GM12878 (cell line): ENCODE data around the gene RILPL2.

Source experiments
- EP300 ChIP-seq, 2 experiments: fragments of 150-350 bp in 1 of 2; IDR thresholded peaks; 2 replicates each; pipeline ENCODE4 v1.6.1; 2011 to 2012; ENCODE audit warnings: low read depth in 2 of 2, low read length in 2 of 2, borderline replicate concordance in 1 of 2, improper control_type of control experiment in 1 of 2, inconsistent platforms in 1 of 2; ENCODE audit not compliant: control insufficient read depth in 1 of 2
- EZH2 ChIP-seq: IDR thresholded peaks from 2 replicates; pipeline ENCODE4 v1.6.1; 2012; ENCODE audit warnings: low read depth, mild to moderate bottlenecking, control low read depth, inconsistent platforms, low read length, borderline replicate concordance; ENCODE audit not compliant: control insufficient read depth
- MAX ChIP-seq: IDR thresholded peaks from 2 replicates; pipeline ENCODE4 v1.6.1; 2012; ENCODE audit warnings: low read depth, low read length, improper control_type of control experiment
- NFYA ChIP-seq: IDR thresholded peaks from 2 replicates; pipeline ENCODE4 v1.6.1; 2011; ENCODE audit warnings: low read depth, mild to moderate bottlenecking, low read length, improper control_type of control experiment, borderline replicate concordance
- NFYB ChIP-seq: IDR thresholded peaks from 2 replicates; pipeline ENCODE4 v1.6.1; 2011; ENCODE audit warnings: low read depth, mild to moderate bottlenecking, low read length, improper control_type of control experiment, moderate library complexity; ENCODE audit not compliant: insufficient read depth
- NR2C2 ChIP-seq: IDR thresholded peaks from 2 replicates; pipeline ENCODE4 v1.6.1; 2011; ENCODE audit warnings: borderline replicate concordance, low read depth; ENCODE audit not compliant: control insufficient read depth, insufficient read length
- POLR2A ChIP-seq: IDR thresholded peaks from 2 replicates; pipeline ENCODE4 v1.6.1; 2011; ENCODE audit warnings: low read depth, mild to moderate bottlenecking, low read length
- SPI1 ChIP-seq: IDR thresholded peaks from 2 replicates; pipeline ENCODE4 v1.6.1; 2011; ENCODE audit warnings: low read depth, mild to moderate bottlenecking, low read length, moderate library complexity, borderline replicate concordance; ENCODE audit not compliant: insufficient read depth
- SRF ChIP-seq, 2 experiments: IDR thresholded peaks; 2 replicates each; pipeline ENCODE4 v1.6.1; 2011; ENCODE audit warnings: low read depth in 2 of 2, low read length in 2 of 2, mild to moderate bottlenecking in 1 of 2, moderate library complexity in 1 of 2
- ZBTB11 ChIP-seq: fragments of 450-650 bp; formaldehyde crosslinking; IDR thresholded peaks from 2 replicates; pipeline ENCODE4 v1.5.0; 2022; ENCODE audit warnings: mild to moderate bottlenecking, missing genetic modification characterization
- TF ChIP-seq, protein P1 (sequence below): fragments of 450-650 bp; IDR thresholded peaks from 2 replicates; pipeline ENCODE4 v1.6.1; 2016; ENCODE audit warnings: mild to moderate bottlenecking
- TF ChIP-seq, protein P2 (sequence below): IDR thresholded peaks from 2 replicates; pipeline ENCODE4 v1.6.1; 2012; ENCODE audit warnings: low read length, inconsistent platforms
- TF ChIP-seq, protein P3 (sequence below), 3 experiments: IDR thresholded peaks in 2 of 3; conservative IDR thresholded peaks in 1 of 3; 2 replicates each; pipeline ENCODE4 v1.5.1; 2011; ENCODE audit warnings: low read depth in 3 of 3, low read length in 3 of 3, mild to moderate bottlenecking in 3 of 3, control low read depth in 2 of 3, moderate library complexity in 2 of 3, inconsistent platforms in 1 of 3, mixed read lengths in 1 of 3; ENCODE audit not compliant: control insufficient read depth in 2 of 3, insufficient read depth in 1 of 3; ENCODE audit errors: extremely low read depth in 1 of 3
- TF ChIP-seq, protein P4 (sequence below): IDR thresholded peaks from 2 replicates; pipeline ENCODE4 v1.6.1; 2011; ENCODE audit warnings: low read depth, mild to moderate bottlenecking, low read length, moderate library complexity, borderline replicate concordance; ENCODE audit errors: extremely low read depth

DNA sequence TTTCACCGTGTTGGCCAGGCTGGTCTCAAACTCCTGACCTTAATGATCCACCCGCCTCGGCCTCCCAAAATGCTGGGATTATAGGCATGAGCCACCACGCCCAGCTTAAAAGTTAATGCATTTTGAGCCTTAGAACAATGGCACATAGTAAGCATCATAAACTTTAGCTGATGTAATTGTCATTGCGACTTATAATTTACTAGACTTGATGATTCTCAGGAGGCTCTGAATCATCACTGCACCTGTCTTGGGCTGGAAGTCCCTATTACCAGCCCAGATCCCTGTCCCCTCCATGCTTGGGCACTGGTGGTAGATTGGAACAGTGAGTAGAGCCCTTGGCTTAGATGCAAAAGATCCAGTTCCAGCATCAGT lies 26.5 kb downstream of the RILPL2 start:
- TF ChIP-seq NFYA (no peak), POLR2A (no peak; the same call in 1 of the 2 replicates), NR2C2 (no peak), EZH2 (no peak), EP300 (IDR thresholded peaks at IDR 0.05; ENCODE audit: borderline replicate concordance in 1 of 2, control insufficient read depth in 1 of 2, low read depth in 2 of 2, low read length in 2 of 2) (no peak), ZBTB11 (CRISPR knock-in tag) (no peak), SRF (IDR thresholded peaks at IDR 0.05; ENCODE audit: low read depth in 2 of 2, low read length in 2 of 2) (no peak), NFYB (no peak), SPI1 (no peak), MAX (no peak)
- TF ChIP-seq, protein P1, sequence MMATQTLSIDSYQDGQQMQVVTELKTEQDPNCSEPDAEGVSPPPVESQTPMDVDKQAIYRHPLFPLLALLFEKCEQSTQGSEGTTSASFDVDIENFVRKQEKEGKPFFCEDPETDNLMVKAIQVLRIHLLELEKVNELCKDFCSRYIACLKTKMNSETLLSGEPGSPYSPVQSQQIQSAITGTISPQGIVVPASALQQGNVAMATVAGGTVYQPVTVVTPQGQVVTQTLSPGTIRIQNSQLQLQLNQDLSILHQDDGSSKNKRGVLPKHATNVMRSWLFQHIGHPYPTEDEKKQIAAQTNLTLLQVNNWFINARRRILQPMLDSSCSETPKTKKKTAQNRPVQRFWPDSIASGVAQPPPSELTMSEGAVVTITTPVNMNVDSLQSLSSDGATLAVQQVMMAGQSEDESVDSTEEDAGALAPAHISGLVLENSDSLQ = no peak
- TF ChIP-seq, protein P2, sequence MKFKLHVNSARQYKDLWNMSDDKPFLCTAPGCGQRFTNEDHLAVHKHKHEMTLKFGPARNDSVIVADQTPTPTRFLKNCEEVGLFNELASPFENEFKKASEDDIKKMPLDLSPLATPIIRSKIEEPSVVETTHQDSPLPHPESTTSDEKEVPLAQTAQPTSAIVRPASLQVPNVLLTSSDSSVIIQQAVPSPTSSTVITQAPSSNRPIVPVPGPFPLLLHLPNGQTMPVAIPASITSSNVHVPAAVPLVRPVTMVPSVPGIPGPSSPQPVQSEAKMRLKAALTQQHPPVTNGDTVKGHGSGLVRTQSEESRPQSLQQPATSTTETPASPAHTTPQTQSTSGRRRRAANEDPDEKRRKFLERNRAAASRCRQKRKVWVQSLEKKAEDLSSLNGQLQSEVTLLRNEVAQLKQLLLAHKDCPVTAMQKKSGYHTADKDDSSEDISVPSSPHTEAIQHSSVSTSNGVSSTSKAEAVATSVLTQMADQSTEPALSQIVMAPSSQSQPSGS = no peak
- TF ChIP-seq, protein P3, sequence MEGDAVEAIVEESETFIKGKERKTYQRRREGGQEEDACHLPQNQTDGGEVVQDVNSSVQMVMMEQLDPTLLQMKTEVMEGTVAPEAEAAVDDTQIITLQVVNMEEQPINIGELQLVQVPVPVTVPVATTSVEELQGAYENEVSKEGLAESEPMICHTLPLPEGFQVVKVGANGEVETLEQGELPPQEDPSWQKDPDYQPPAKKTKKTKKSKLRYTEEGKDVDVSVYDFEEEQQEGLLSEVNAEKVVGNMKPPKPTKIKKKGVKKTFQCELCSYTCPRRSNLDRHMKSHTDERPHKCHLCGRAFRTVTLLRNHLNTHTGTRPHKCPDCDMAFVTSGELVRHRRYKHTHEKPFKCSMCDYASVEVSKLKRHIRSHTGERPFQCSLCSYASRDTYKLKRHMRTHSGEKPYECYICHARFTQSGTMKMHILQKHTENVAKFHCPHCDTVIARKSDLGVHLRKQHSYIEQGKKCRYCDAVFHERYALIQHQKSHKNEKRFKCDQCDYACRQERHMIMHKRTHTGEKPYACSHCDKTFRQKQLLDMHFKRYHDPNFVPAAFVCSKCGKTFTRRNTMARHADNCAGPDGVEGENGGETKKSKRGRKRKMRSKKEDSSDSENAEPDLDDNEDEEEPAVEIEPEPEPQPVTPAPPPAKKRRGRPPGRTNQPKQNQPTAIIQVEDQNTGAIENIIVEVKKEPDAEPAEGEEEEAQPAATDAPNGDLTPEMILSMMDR (IDR thresholded peaks at IDR 0.05 in 2 of 3, conservative IDR thresholded peaks at IDR 0.05 in 1 of 3; ENCODE audit: control insufficient read depth in 2 of 3, extremely low read depth in 1 of 3, insufficient read depth in 1 of 3, low read depth in 3 of 3, low read length in 3 of 3) = no peak
- TF ChIP-seq, protein P4, sequence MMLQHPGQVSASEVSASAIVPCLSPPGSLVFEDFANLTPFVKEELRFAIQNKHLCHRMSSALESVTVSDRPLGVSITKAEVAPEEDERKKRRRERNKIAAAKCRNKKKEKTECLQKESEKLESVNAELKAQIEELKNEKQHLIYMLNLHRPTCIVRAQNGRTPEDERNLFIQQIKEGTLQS = no peak
